K562 (cell line): ENCODE measurements around the gene JAG2.

Source experiments
- BCL6 ChIP-seq: fragments of 250-450 bp; sonication (Bioruptor Pico); IDR thresholded peaks from 2 replicates; pipeline ENCODE4 v1.4.0; 2020
- CBX3 ChIP-seq, 2 experiments: IDR thresholded peaks; 1 replicate in 1 of 2; 2 replicates in 1 of 2; pipeline ENCODE4 v1.6.1; 2012; ENCODE audit warnings: inconsistent platforms in 2 of 2, low read length in 2 of 2, borderline replicate concordance in 1 of 2, control low read depth in 1 of 2
- NFXL1 ChIP-seq: fragments of 450-650 bp; formaldehyde crosslinking; IDR thresholded peaks from 2 replicates; pipeline ENCODE4 v1.4.0; 2021; ENCODE audit warnings: mild to moderate bottlenecking
- TCF7L2 ChIP-seq: fragments of 150-350 bp; IDR thresholded peaks from 2 replicates; pipeline ENCODE4 v1.6.1; 2016; ENCODE audit warnings: low read depth, mild to moderate bottlenecking, low read length, moderate library complexity
- ZNF274 ChIP-seq: IDR thresholded peaks from 2 replicates; pipeline ENCODE4 v1.6.1; 2011; ENCODE audit warnings: low read depth, mild to moderate bottlenecking, low read length, moderate library complexity, borderline replicate concordance
- ZNF780A ChIP-seq: fragments of 250-450 bp; sonication (Bioruptor Pico); IDR thresholded peaks from 2 replicates; pipeline ENCODE4 v1.5.0; 2021; ENCODE audit warnings: mild to moderate bottlenecking
- ZNF785 ChIP-seq: fragments of 250-450 bp; sonication (Bioruptor Pico); IDR thresholded peaks from 2 replicates; pipeline ENCODE4 v1.4.0; 2020; ENCODE audit warnings: mild to moderate bottlenecking

GRCh38 chr14:105176513-105176912 lies 7.9 kb upstream of the JAG2 start:
- no peak for TF ChIP-seq BCL6 (CRISPR knock-in tag)
- no peak for TF ChIP-seq ZNF274
- no peak for TF ChIP-seq TCF7L2
- no peak for TF ChIP-seq ZNF785
- TF ChIP-seq NFXL1 = no peak
- no peak for TF ChIP-seq CBX3 (IDR thresholded peaks at IDR 0.05; ENCODE audit: borderline replicate concordance in 1 of 2, low read length in 2 of 2)
- TF ChIP-seq ZNF780A = no peak
